GM12892 (cell line): ENCODE results near the gene DNAJB5.

Experiments
- POLR2A ChIP-seq: IDR thresholded peaks from 2 replicates; pipeline ENCODE4 v1.6.1; 2011; ENCODE audit warnings: low read depth, low read length, control low read depth
- POLR2AphosphoS5 ChIP-seq: IDR thresholded peaks from 2 replicates; pipeline ENCODE4 v1.6.1; 2011; ENCODE audit warnings: low read depth, low read length, control low read depth
- TAF1 ChIP-seq: IDR thresholded peaks from 2 replicates; pipeline ENCODE4 v1.6.1; 2011; ENCODE audit warnings: low read depth, mild to moderate bottlenecking, control low read depth, low read length, borderline replicate concordance

DNA sequence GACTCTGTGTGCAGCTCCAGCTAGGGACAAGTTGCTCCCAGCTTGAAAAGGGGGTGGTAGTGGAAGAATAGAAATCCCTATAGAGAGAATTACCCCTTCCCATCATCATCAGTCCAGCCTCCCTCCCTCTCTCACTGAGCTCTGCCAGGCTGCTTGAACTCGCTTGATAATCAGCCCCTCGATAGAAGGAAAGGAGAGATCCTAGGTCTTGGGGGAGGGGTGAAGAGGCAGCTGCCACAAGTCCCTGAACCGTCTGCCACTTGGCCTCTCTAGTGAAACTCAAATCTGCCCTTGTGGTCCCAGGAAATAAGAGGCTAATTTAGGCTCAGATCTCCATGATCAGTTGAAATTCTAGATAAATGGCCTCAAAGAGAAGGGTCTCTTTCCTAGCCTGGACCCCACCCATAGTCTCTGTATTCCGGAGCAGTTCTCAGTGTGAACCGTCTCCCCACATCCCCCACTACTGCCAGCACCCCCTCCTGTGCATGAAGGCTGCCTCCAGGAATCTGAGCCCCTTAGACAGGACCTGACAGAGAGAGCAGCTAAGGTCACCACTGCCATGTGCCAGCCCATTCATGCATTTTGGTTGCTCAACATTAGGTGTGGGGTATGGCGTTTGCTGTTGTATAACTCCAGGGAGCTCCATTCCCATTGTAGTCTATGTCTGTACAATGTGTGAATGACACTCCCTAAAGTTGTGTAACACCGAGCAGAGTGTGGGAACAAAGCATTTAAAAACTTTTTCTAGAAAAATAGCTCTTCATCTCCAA is 5.5 kb downstream of the DNAJB5 start:
- no peak for TF ChIP-seq POLR2AphosphoS5
- no peak for TF ChIP-seq POLR2A
- no peak for TF ChIP-seq TAF1
